IPS-15b (cell line): ENCODE results near the gene NCS1.

ENCODE experiments used
- H3K27me3 ChIP-seq: one replicate; pipeline ENCODE4 v1.6.1; 2013; ENCODE audit warnings: low read length; ENCODE audit not compliant: control insufficient read depth, insufficient read depth
- H3K36me3 ChIP-seq: one replicate; pipeline ENCODE4 v1.6.1; 2013; ENCODE audit warnings: low read length; ENCODE audit not compliant: control insufficient read depth, insufficient read depth
- H3K4me1 ChIP-seq: one replicate; pipeline ENCODE4 v1.6.1; 2013; ENCODE audit warnings: mild to moderate bottlenecking, low read length; ENCODE audit not compliant: control insufficient read depth, insufficient read depth
- H3K4me3 ChIP-seq: one replicate; pipeline ENCODE4 v1.5.1; 2013; ENCODE audit warnings: low read depth, low read length
- H3K9ac ChIP-seq: one replicate; pipeline ENCODE4 v1.6.1; 2013; ENCODE audit warnings: low read depth, mild to moderate bottlenecking, low read length
- H3K9me3 ChIP-seq: one replicate; pipeline ENCODE4 v1.6.1; 2013; ENCODE audit warnings: mild to moderate bottlenecking, low read length; ENCODE audit not compliant: control insufficient read depth, insufficient read depth

Gene NCS1

DNA sequence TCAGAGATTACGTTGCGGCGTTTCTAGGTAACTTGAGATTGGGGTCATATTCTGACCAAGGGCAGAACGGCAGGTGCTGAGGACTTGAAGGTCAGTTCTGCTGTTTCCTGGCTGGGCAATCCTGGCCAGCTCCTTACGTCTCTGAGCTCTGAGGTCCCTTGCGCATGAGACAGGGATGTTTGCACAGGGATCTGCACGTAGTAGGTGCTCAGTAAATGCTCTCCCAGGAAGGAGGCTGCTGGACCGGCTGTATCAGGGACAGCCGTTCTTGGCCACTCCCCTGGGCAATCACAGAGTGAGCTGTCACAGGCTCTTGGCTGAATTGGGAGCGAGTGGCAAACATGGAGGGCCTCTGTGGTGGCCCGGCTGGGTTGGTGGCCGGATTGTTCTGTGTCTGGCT is 8.3 kb downstream of the NCS1 start:
- Histone ChIP-seq H3K4me1 (peaks cover 2% of the 10 kb centered on the region), H3K36me3 (peaks cover 2% of the 10 kb centered on the region), H3K4me3 (no peak overlapping the region), H3K9me3 (no peaks in the 10 kb centered on the region), H3K9ac (no peak overlapping the region), H3K27me3 (no peaks in the 10 kb centered on the region)

DNA sequence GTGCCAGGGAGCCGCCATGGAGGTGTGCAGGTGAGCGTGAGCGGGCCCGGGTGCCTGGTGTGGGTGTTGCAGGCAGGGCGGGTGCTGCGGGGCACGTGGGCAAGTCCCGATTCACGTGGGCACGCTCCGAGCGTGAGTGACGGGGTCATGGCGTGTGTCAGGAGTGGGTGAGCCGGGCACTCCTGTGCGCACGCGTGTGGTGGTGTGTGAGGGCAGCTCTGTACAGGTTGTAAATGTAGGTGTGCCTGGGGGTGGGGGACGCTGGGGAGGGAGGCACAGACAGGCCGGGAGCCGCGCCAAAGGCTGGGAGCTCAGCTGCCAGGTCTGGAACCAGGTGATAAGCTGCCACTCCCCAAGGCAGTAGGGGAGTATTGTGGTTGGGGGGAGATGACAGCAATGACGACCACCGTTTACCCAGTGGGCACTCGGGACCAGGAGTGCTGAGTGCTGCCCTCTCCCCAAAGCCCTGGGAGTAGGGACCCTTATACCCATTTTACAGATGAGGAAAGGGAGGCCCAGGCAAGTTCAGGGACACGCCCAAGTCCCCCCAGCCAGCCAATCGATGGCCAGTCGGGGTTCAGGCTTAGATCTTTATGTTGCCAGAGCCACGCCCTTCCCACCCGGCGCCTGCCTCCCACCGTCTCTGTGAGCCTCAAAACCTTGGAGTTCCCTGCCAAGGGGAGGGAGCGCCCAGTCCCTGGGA is 9.6 kb downstream of the NCS1 start:
- H3K36me3 ChIP-seq = peaks cover 5% of the 10 kb centered on the region
- H3K4me1 ChIP-seq = peaks cover 8% of the 10 kb centered on the region
- no peak overlapping the region for H3K4me3 ChIP-seq
- no peaks in the 10 kb centered on the region for H3K9me3 ChIP-seq
- H3K27me3 ChIP-seq = no peaks in the 10 kb centered on the region
- H3K9ac ChIP-seq = no peak overlapping the region

DNA sequence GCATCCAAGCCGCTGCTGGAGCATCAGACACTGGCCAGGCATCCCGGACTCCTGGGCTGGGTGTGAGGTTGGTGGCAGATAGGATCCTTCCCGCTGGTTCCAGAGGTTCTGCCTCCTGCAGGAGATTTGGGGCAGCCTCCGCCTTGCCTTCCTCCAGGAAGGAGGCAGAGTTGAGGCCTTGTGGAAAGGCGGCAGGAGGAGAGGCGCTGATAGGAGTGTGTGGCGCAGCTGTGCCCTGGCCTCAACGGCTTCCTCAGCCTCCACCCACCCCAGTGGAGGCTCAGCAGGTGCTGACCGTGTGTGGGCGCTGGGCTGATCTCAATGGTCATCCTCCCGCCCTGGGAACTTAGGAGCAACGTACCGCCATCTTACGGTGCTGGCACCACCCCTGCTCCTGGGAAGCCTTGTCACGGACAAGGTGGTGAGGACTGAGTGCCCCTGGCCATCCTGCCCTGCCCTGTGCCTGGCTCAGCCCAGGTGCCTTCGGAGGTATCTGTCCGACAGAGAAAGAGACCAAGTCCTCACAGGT is 10.2 kb downstream of the NCS1 start:
- Histone ChIP-seq H3K4me1 (peaks cover 8% of the 10 kb centered on the region), H3K9me3 (no peaks in the 10 kb centered on the region), H3K27me3 (no peaks in the 10 kb centered on the region), H3K9ac (no peak overlapping the region), H3K4me3 (no peak overlapping the region), H3K36me3 (peaks cover 5% of the 10 kb centered on the region)

DNA sequence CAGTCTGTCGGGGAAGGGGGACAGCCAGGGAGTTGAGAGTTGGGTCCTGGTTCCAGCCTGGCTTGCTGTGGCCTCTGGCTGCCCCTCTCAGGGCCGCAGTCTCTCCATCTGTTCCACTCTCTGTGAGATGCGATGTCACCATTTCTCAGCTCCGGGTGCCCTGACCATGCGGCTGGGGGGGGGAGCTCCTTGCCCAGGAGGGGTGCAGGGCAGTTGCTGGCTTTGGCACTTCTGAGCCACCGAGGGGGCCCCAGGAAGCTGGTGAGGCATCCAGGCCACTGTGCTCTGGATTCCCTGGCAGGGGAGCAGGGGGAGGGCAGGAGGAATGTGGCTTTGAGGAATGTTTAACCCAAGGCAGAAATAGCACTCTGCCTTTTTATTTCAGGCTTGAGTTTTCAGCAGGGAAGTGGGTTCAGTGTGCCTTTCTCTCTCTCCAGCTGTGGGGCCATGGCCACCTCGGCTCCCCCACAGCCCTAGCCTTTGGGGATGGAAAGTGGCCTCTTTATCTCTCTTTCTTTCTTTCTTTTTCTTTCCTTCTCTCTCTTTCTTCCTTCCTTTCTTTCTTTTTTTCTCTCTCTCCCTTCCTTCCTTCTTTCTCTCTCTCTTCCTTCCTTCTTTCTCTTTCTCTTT is 11.0 kb downstream of the NCS1 start:
- Histone ChIP-seq H3K36me3 (peaks cover 5% of the 10 kb centered on the region), H3K9me3 (no peaks in the 10 kb centered on the region), H3K4me3 (no peak overlapping the region), H3K27me3 (no peaks in the 10 kb centered on the region), H3K9ac (peak overlapping the region; percentile 60), H3K4me1 (peaks cover 8% of the 10 kb centered on the region)

DNA sequence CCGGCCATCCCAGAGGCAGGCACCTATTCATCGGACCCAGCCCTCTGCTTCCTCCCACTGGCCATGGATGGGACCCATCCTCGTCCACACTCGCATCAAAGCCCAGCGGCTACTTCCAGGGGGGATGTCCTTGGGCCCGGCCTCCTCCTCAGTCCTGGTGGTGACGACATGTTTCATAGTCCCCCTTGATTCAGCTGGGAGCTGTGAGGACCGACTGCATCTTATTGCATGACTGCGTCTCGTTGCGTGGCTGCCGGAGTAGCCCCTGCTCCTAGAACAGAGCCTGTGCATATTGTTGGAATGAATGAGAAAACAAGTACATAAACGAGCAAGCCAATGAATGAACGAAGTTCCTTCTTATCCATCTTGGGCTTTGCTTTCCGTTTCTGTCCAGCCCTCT is 12.8 kb downstream of the NCS1 start:
- Histone ChIP-seq H3K9ac (no peak overlapping the region), H3K4me1 (peaks cover 8% of the 10 kb centered on the region), H3K27me3 (no peaks in the 10 kb centered on the region), H3K36me3 (peaks cover 5% of the 10 kb centered on the region), H3K9me3 (no peaks in the 10 kb centered on the region), H3K4me3 (no peak overlapping the region)

DNA sequence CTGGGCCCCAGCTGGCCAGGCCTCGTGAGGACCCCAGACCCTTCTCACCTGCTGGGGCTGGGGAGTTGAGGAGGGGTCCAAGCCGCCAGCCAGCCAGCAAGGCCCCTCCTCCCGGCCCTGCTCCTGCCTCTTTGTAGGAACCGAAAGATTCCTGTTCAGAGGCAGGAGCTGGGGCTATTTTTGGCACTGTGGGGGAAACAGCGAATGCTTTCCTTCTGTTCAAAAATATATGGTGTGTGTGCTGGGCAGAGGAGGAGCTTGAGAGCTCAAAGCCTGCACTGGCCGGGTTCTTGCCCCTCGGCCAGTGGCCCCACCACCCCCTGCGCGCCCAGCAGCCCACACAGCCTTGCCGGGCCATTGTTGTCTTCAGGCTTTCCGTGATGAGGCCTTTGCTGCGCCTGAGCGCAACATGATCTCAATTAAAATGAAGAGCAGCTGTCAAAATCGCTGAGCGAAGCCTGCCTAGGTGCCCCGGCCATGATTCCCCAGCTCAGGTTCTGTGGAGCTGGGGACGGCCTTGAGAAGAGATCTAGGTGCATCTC is 13.4 kb downstream of the NCS1 start:
- no peak overlapping the region for H3K9ac ChIP-seq

DNA sequence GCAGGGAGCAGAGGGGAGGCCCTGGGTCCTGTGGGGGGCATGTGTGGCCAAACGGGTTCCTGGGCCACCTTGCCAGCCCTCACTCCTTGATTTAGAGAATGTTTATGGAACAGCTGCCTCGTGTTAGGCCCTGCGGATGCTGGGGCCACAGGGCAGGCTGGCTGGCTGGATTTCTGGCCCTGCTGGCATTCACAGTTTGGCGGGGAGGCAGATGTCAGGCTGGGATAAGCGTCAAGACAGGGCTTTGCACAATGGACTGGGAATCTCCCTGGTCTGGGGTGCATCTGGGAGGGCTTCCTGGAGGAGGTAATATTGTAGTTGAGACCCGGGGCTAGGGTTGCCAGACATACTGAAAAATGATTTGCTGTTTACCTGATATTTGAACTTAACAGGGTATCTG is 13.8 kb downstream of the NCS1 start:
- Histone ChIP-seq H3K27me3 (no peaks in the 10 kb centered on the region), H3K36me3 (peaks cover 5% of the 10 kb centered on the region), H3K4me1 (peaks cover 8% of the 10 kb centered on the region), H3K9me3 (no peaks in the 10 kb centered on the region), H3K4me3 (no peak overlapping the region), H3K9ac (no peak overlapping the region)

More for the DNA sequence above, 13.4 kb downstream of the NCS1 start:
- Histone ChIP-seq H3K4me1 (peaks cover 8% of the 10 kb centered on the region), H3K9me3 (no peaks in the 10 kb centered on the region), H3K36me3 (peaks cover 5% of the 10 kb centered on the region), H3K27me3 (no peaks in the 10 kb centered on the region), H3K4me3 (no peak overlapping the region)

DNA sequence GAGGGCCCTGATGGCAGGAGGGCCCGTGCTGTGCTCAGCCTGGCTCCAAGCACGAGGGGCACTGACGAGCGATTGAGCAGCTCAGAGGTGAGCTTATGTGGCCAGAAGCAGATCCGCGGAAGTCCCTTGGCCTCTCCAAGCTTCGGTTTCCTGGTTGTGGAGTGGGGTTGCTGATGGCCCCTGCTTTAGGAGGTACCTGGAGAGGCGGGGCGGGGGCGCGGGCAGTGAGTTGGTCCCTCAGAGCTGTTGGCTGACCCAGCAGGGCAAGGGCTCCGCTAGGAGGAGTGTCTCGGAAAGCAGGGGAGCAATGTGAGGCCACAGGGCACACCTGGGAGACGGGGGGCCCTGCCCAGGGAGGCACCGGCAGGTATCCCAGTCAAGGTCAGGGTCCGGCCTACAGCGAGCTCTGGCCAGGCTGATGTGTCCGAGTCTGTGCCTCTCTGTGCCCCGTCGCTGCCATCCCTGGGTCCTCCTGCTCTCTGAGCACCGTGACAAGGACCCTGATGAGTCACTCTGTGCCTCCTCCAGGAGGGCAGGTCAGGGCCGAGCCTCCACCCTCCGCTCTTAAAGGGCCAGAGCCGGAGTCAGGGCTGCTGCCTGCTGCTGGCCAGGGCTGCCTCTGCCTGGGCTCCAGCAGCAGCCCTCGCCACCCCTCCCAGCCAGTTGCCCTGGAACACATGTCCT is 14.8 kb downstream of the NCS1 start:
- Histone ChIP-seq H3K4me1 (peaks cover 8% of the 10 kb centered on the region), H3K4me3 (no peak overlapping the region), H3K27me3 (no peaks in the 10 kb centered on the region), H3K9me3 (no peaks in the 10 kb centered on the region), H3K9ac (peak overlapping the region; percentile 32), H3K36me3 (peaks cover 7% of the 10 kb centered on the region)

DNA sequence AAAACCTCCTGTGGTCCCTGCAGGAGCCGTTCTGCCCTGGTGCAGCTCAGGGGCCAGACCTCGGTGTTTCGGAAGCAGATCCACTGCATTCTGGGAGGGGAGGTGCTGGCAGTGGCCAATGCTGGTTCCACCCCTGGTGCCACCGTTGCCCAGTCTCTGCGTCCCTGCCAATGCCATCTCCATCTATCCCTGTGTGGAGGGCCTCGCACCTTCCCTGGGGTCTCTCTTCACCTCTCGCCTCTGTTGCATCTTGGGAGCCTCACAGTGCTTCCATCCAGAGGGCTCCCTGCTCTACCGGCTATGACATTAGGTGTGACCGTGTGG is 15.3 kb downstream of the NCS1 start:
- no peak overlapping the region for H3K4me3 ChIP-seq
- no peaks in the 10 kb centered on the region for H3K9me3 ChIP-seq
- peaks cover 8% of the 10 kb centered on the region for H3K4me1 ChIP-seq
- peak overlapping the region; percentile 32 for H3K9ac ChIP-seq
- H3K27me3 ChIP-seq = no peaks in the 10 kb centered on the region
- peaks cover 7% of the 10 kb centered on the region for H3K36me3 ChIP-seq

DNA sequence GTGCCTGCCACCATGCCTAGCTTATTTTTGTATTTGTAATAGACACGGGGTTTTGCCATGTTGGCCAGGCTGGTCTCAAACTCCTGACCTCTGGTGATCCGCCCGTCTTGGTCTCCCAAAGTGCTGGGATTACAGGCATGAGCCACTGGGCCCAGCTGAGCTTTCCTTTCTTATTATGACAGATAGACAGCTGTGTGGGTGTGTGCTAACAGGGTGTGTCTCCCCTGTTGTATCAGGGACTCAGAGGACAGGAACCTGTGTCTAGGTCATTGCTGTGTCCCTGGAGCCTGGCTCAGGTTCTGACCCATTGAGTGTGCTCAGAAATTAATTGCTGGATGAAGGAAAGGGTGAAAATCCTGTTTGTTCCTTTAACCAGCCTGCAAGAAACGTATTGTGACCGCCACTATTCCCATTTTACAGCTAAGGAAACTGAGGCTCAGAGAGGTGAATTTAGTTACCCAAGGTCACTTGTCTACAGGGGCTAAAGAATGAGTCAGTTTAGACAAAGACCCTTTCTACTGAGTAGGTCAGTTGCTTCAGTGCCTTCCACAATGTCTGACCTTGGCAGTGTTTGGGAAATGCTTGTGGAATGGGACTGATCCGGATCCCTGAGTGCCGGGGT is 16.8 kb downstream of the NCS1 start:
- peaks cover 8% of the 10 kb centered on the region for H3K4me1 ChIP-seq

DNA sequence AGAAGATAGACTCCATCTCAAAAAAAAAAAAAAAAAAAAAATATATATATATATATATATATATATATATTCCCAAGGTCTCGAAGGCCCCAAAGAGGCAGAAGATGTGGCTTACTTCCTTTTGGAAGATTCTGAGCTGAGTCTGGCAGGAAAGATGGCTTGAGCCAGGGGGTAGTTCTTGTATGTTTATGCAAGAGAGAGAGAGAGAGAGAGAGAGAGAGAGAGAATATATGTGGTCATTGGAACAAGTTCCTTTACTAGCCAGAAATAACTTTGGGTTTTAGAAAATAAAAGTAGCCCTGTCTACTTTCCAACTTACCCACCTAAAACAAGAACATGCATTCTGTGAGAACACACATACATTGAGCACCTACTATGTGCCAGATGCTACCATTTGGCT is 17.6 kb downstream of the NCS1 start:
- Histone ChIP-seq H3K36me3 (peaks cover 5% of the 10 kb centered on the region), H3K9ac (no peak overlapping the region), H3K4me1 (peaks cover 8% of the 10 kb centered on the region), H3K4me3 (no peak overlapping the region), H3K9me3 (no peaks in the 10 kb centered on the region), H3K27me3 (no peaks in the 10 kb centered on the region)

More for the DNA sequence above, 16.8 kb downstream of the NCS1 start:
- Histone ChIP-seq H3K27me3 (no peaks in the 10 kb centered on the region), H3K9me3 (no peaks in the 10 kb centered on the region), H3K36me3 (peaks cover 5% of the 10 kb centered on the region), H3K9ac (no peak overlapping the region), H3K4me3 (no peak overlapping the region)
